Glutamatergic neuron (in vitro differentiated cells): ENCODE data around the gene BCO1. TPM values are rescaled to one million over a fixed set of nuclear protein-coding genes. Genes with fewer than 3 reads are reported as not detected.

Experiments used
- DNase-seq: peaks from one replicate; pipeline ENCODE4 v3.0.0; 2022
- H3K27ac Mint-ChIP-seq: one replicate; pipeline ENCODE4 v1.8.0; 2020; ENCODE audit warnings: mild to moderate bottlenecking, mixed read lengths, inconsistent platforms; ENCODE audit not compliant: unreplicated experiment
- H3K27me3 Mint-ChIP-seq: one replicate; pipeline ENCODE4 v1.8.0; 2020; ENCODE audit warnings: mild to moderate bottlenecking, moderate library complexity, mixed read lengths, inconsistent platforms; ENCODE audit not compliant: unreplicated experiment
- H3K36me3 Mint-ChIP-seq: one replicate; pipeline ENCODE4 v1.8.0; 2020; ENCODE audit warnings: mild to moderate bottlenecking, mixed read lengths, inconsistent platforms; ENCODE audit not compliant: unreplicated experiment
- H3K4me1 Mint-ChIP-seq: one replicate; pipeline ENCODE4 v1.8.0; 2020; ENCODE audit warnings: mild to moderate bottlenecking, low read depth, mixed read lengths, inconsistent platforms; ENCODE audit not compliant: unreplicated experiment
- H3K4me3 Mint-ChIP-seq: one replicate; pipeline ENCODE4 v1.8.0; 2020; ENCODE audit warnings: mild to moderate bottlenecking, mixed read lengths, inconsistent platforms; ENCODE audit not compliant: unreplicated experiment
- H3K9me3 Mint-ChIP-seq: one replicate; pipeline ENCODE4 v1.8.0; 2020; ENCODE audit warnings: mild to moderate bottlenecking, moderate library complexity, mixed read lengths, inconsistent platforms; ENCODE audit not compliant: unreplicated experiment
- CTCF ChIP-seq: fragments of 200-600 bp; sonication (generic); IDR thresholded peaks from one replicate; pipeline ENCODE4 v1.5.0; 2021; ENCODE audit not compliant: partially characterized antibody, unreplicated experiment
- total RNA-seq: library from RNA; stranded (reverse); fragmentation: NEBNext Ultra II Directional; extraction: Animal tissue kit (Norgen Biotek cat#: 25700); gene quantifications from one replicate; pipeline ENCODE4 v1.2.1, GENCODE V29; 2021; ENCODE audit not compliant: unreplicated experiment

The BCO1 gene
- total RNA-seq, 1 donor from 2014 or later, result not detected

- H3K27ac Mint-ChIP-seq, result no peak overlapping the region
- TF ChIP-seq CTCF, result no peak
These were observed 39.9 kb upstream of the BCO1 start for GRCh38 chr16:81198635-81199034.

GRCh38 chr16:81201267-81201666 is 37.2 kb upstream of the BCO1 start:
- peaks cover 2% of the 10 kb centered on the region for H3K9me3 Mint-ChIP-seq
- no peak for DNase-seq
- H3K4me3 Mint-ChIP-seq, result no peak overlapping the region
- TF ChIP-seq CTCF, result no peak
- no peaks in the 10 kb centered on the region for H3K4me1 Mint-ChIP-seq
- H3K27ac Mint-ChIP-seq, result no peak overlapping the region
- no peaks in the 10 kb centered on the region for H3K27me3 Mint-ChIP-seq
- no peaks in the 10 kb centered on the region for H3K36me3 Mint-ChIP-seq

More at GRCh38 chr16:81198635-81199034, 39.9 kb upstream of the BCO1 start:
- H3K4me3 Mint-ChIP-seq, result no peak overlapping the region
- no peak for DNase-seq
- peaks cover 2% of the 10 kb centered on the region for H3K27me3 Mint-ChIP-seq
- peaks cover 2% of the 10 kb centered on the region for H3K9me3 Mint-ChIP-seq
- H3K4me1 Mint-ChIP-seq, result no peaks in the 10 kb centered on the region
- no peaks in the 10 kb centered on the region for H3K36me3 Mint-ChIP-seq

GRCh38 chr16:81204798-81205680 is 33.5 kb upstream of the BCO1 start:
- peak; percentile 70 for TF ChIP-seq CTCF
- no peaks in the 10 kb centered on the region for H3K4me1 Mint-ChIP-seq
- H3K36me3 Mint-ChIP-seq, result no peaks in the 10 kb centered on the region
- H3K9me3 Mint-ChIP-seq, result no peaks in the 10 kb centered on the region
- no peak overlapping the region for H3K27ac Mint-ChIP-seq
- H3K4me3 Mint-ChIP-seq, result no peak overlapping the region
- no peaks in the 10 kb centered on the region for H3K27me3 Mint-ChIP-seq
- no peak for DNase-seq

- Mint-ChIP-seq H3K36me3 (no peaks in the 10 kb centered on the region), H3K27me3 (no peaks in the 10 kb centered on the region), H3K4me3 (no peak overlapping the region), H3K27ac (no peak overlapping the region), H3K9me3 (peaks cover 2% of the 10 kb centered on the region), H3K4me1 (peaks cover 4% of the 10 kb centered on the region)
- TF ChIP-seq CTCF, result no peak
- DNase-seq, result no peak
These were observed 31.4 kb upstream of the BCO1 start for GRCh38 chr16:81207076-81207475.

- Mint-ChIP-seq H3K27me3 (no peaks in the 10 kb centered on the region), H3K9me3 (peaks cover 2% of the 10 kb centered on the region), H3K4me1 (peaks cover 4% of the 10 kb centered on the region), H3K36me3 (no peaks in the 10 kb centered on the region), H3K27ac (no peak overlapping the region), H3K4me3 (no peak overlapping the region)
- peak; percentile 36 for DNase-seq
- TF ChIP-seq CTCF, result no peak
These were observed 27.7 kb upstream of the BCO1 start for GRCh38 chr16:81210807-81211206.
